HepG2 (cell line): ENCODE measurements around the gene TTYH2. TPM values are rescaled to one million over a fixed set of nuclear protein-coding genes. Genes with fewer than 3 reads are reported as not detected.

ENCODE experiments used
- ARNT ChIP-seq: fragments of 450-650 bp; IDR thresholded peaks from 2 replicates; pipeline ENCODE4 v1.6.1; 2017
- BHLHE40 ChIP-seq: IDR thresholded peaks from 2 replicates; pipeline ENCODE4 v1.6.1; 2011; ENCODE audit warnings: low read length, improper control_type of control experiment
- CEBPB ChIP-seq: IDR thresholded peaks from 2 replicates; pipeline ENCODE4 v1.6.1; 2011; ENCODE audit warnings: low read depth, low read length, improper control_type of control experiment, borderline replicate concordance
- DR1 ChIP-seq: sonication (generic); formaldehyde crosslinking; IDR thresholded peaks from 2 replicates; pipeline ENCODE4 v1.8.0; 2021; ENCODE audit warnings: mild to moderate bottlenecking, missing genetic modification reagents, inconsistent platforms
- EP300 ChIP-seq, 3 experiments: sonication (generic) in 1 of 3; formaldehyde crosslinking in 1 of 3; IDR thresholded peaks; 2 replicates each; pipeline versions ENCODE4 v1.5.1 to v1.6.1; 2011 to 2020; ENCODE audit warnings: low read depth in 2 of 3, low read length in 2 of 3, borderline replicate concordance in 1 of 3, improper control_type of control experiment in 1 of 3, mild to moderate bottlenecking in 1 of 3, missing genetic modification reagents in 1 of 3, moderate library complexity in 1 of 3
- FOXA3 ChIP-seq: IDR thresholded peaks from 2 replicates; pipeline ENCODE4 v1.6.1; 2016; ENCODE audit warnings: missing genetic modification reagents, missing compliant biosample characterization
- HMG20A ChIP-seq: IDR thresholded peaks from 2 replicates; pipeline ENCODE4 v1.6.1; 2016; ENCODE audit warnings: borderline replicate concordance
- HNF4A ChIP-seq: sonication (generic); formaldehyde crosslinking; IDR thresholded peaks from 2 replicates; pipeline ENCODE4 v1.4.0; 2020; ENCODE audit warnings: missing genetic modification reagents
- HNF4G ChIP-seq, 2 experiments: sonication (generic) in 1 of 2; formaldehyde crosslinking in 1 of 2; IDR thresholded peaks; 2 replicates each; pipeline versions ENCODE4 v1.4.0 to v1.6.1; 2011 to 2020; ENCODE audit warnings: borderline replicate concordance in 2 of 2, low read depth in 2 of 2, mild to moderate bottlenecking in 2 of 2, low read length in 1 of 2, missing genetic modification reagents in 1 of 2, moderate library complexity in 1 of 2
- MED1 ChIP-seq: sonication (generic); formaldehyde crosslinking; IDR thresholded peaks from 2 replicates; pipeline ENCODE4 v1.4.0; 2020; ENCODE audit warnings: missing genetic modification reagents
- MIER2 ChIP-seq: IDR thresholded peaks from 2 replicates; pipeline ENCODE4 v1.6.1; 2016; ENCODE audit warnings: missing biosample characterization, missing genetic modification reagents
- NCOA2 ChIP-seq: sonication (generic); formaldehyde crosslinking; IDR thresholded peaks from 2 replicates; pipeline ENCODE4 v1.8.0; 2022; ENCODE audit warnings: inconsistent platforms
- PAXIP1 ChIP-seq: sonication (generic); formaldehyde crosslinking; conservative IDR thresholded peaks from 2 replicates; pipeline ENCODE4 v1.4.0; 2020; ENCODE audit warnings: mild to moderate bottlenecking, missing genetic modification reagents, moderate library complexity
- SMAD3 ChIP-seq: sonication (generic); formaldehyde crosslinking; IDR thresholded peaks from 2 replicates; pipeline ENCODE4 v1.4.0; 2020; ENCODE audit warnings: missing genetic modification reagents
- TFE3 ChIP-seq: IDR thresholded peaks from 2 replicates; pipeline ENCODE4 v1.6.1; 2016
- THAP11 ChIP-seq: IDR thresholded peaks from 2 replicates; pipeline ENCODE4 v1.6.1; 2016; ENCODE audit warnings: missing biosample characterization, missing genetic modification reagents
- ZMYM3 ChIP-seq: sonication (generic); formaldehyde crosslinking; IDR thresholded peaks from 2 replicates; pipeline ENCODE4 v1.5.1; 2020; ENCODE audit warnings: mild to moderate bottlenecking, missing genetic modification reagents
- ZNF124 ChIP-seq: sonication (generic); formaldehyde crosslinking; IDR thresholded peaks from 2 replicates; pipeline ENCODE4 v1.4.0; 2020; ENCODE audit warnings: missing genetic modification reagents
- ZNF333 ChIP-seq: sonication (generic); formaldehyde crosslinking; IDR thresholded peaks from 2 replicates; pipeline ENCODE4 v1.4.0; 2020; ENCODE audit warnings: mild to moderate bottlenecking, missing genetic modification reagents, borderline replicate concordance
- ZNF878 ChIP-seq: sonication (generic); formaldehyde crosslinking; IDR thresholded peaks from 2 replicates; pipeline ENCODE4 v1.8.1; 2023; ENCODE audit warnings: mild to moderate bottlenecking, missing genetic modification reagents, moderate library complexity
- ZNF883 ChIP-seq: sonication (generic); formaldehyde crosslinking; IDR thresholded peaks from 2 replicates; pipeline ENCODE4 v1.5.1; 2020; ENCODE audit warnings: mild to moderate bottlenecking, missing genetic modification reagents; ENCODE audit errors: not compliant biosample characterization
- polyA plus RNA-seq, 8 experiments: library from polyadenylated mRNA; depleted of rRNA in 3 of 8; stranded (reverse) in 7 of 8; unstranded in 1 of 8; fragments of >200 nt; fragmentation: Illumina TruSeq in 4 of 8; extraction: Trizol in 4 of 8; gene quantifications; 2 replicates each; pipeline versions ENCODE4 v1.2.1 to v1.2.3, GENCODE V29; 2011 to 2016; ENCODE audit warnings: low read depth in 4 of 8, missing spikeins in 1 of 8, mixed read lengths in 1 of 8; ENCODE audit not compliant: insufficient read depth in 1 of 8
- total RNA-seq, 5 experiments: library from RNA; depleted of rRNA; stranded (reverse); fragments of >200 nt; fragmentation: Illumina TruSeq; extraction: Trizol; gene quantifications; 2 replicates each; pipeline ENCODE4 v1.2.3, GENCODE V29; 2016; ENCODE audit warnings: low read depth in 1 of 5
- TF ChIP-seq, protein P1 (sequence below): sonication (generic); formaldehyde crosslinking; IDR thresholded peaks from 2 replicates; pipeline ENCODE4 v1.4.0; 2020; ENCODE audit warnings: mild to moderate bottlenecking, missing genetic modification reagents

Gene TTYH2
- total and polyA plus RNA-seq, 2 of the 13 experiments (the other 11 are each of a cell fraction or from before 2014, with no cell fraction given): 0.77 to 0.96 TPM

- TF ChIP-seq BHLHE40: peak; percentile 70
- TF ChIP-seq MED1: peak; percentile 18; the same call in 1 of the 2 replicates
- TF ChIP-seq THAP11 (CRISPR knock-in tag): 0 out of 2 replicates have a peak, but pooled peaks have one; percentile 51
- TF ChIP-seq EP300 (IDR thresholded peaks at IDR 0.05; ENCODE audit: low read depth in 2 of 2, low read length in 2 of 2): peak in 1 of 2 experiments; percentile 58; a peak in 2 of 4 replicates
- no peak; the same call in 1 of the 2 replicates for TF ChIP-seq EP300 (CRISPR knock-in tag; IDR thresholded peaks at IDR 0.05; ENCODE audit: borderline replicate concordance)
- TF ChIP-seq ZNF883: no peak
- peak; percentile 22 for TF ChIP-seq HNF4A (CRISPR knock-in tag)
- TF ChIP-seq SMAD3 (CRISPR knock-in tag): 0 out of 2 replicates have a peak, but pooled peaks have one; percentile 27
- no peak for TF ChIP-seq ARNT
- TF ChIP-seq ZNF878 (CRISPR knock-in tag): no peak
- peak; percentile 83 for TF ChIP-seq TFE3 (CRISPR knock-in tag)
- TF ChIP-seq DR1: no peak
- TF ChIP-seq NCOA2: peak; percentile 31; the same call in 1 of the 2 replicates
- TF ChIP-seq CEBPB: peak; percentile 32; the same call in 1 of the 2 replicates
- TF ChIP-seq ZNF124: no peak
- TF ChIP-seq, protein P1, sequence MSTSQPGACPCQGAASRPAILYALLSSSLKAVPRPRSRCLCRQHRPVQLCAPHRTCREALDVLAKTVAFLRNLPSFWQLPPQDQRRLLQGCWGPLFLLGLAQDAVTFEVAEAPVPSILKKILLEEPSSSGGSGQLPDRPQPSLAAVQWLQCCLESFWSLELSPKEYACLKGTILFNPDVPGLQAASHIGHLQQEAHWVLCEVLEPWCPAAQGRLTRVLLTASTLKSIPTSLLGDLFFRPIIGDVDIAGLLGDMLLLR (CRISPR knock-in tag): no peak
- TF ChIP-seq FOXA3 (CRISPR knock-in tag): peak; percentile 89
- TF ChIP-seq HMG20A (CRISPR knock-in tag): peak; percentile 64; the same call in 1 of the 2 replicates
- TF ChIP-seq ZMYM3 (CRISPR knock-in tag): peak; percentile 87
- peak; percentile 85 for TF ChIP-seq MIER2 (CRISPR knock-in tag)
- no peak for TF ChIP-seq ZNF333 (CRISPR knock-in tag)
- no peak for TF ChIP-seq HNF4G (IDR thresholded peaks at IDR 0.05; ENCODE audit: borderline replicate concordance, low read depth, low read length)
- TF ChIP-seq HNF4G (CRISPR knock-in tag; IDR thresholded peaks at IDR 0.05; ENCODE audit: borderline replicate concordance, low read depth): 0 out of 2 replicates have a peak, but pooled peaks have one; percentile 12
- TF ChIP-seq PAXIP1: peak; percentile 38; the same call in 1 of the 2 replicates
Measured at GRCh38 chr17:74192950-74193781, 20.2 kb upstream of the TTYH2 start (continued).
